ENCODE data around the gene EGFLAM.

EGFLAM gene

GRCh38 chr5:38447056-38447455 lies 188.7 kb downstream of the EGFLAM start:
- no peak for TF ChIP-seq CTCF (IDR thresholded peaks at IDR 0.05; ENCODE audit: insufficient read depth, low read length, poor library complexity, severe bottlenecking)
- no peak for TF ChIP-seq EZH2phosphoT487 (conservative IDR thresholded peaks at IDR 0.05; ENCODE audit: low read length)
- Histone ChIP-seq H3K9me2 (replicated peaks; ENCODE audit: insufficient read depth, low read length) (no peaks in the 10 kb centered on the region), H3K36me3 (ENCODE audit: low read length) (no peaks in the 10 kb centered on the region), H3K4me3 (ENCODE audit: insufficient read depth, low read length, poor library complexity, severe bottlenecking) (no peak overlapping the region), H3K27ac (ENCODE audit: low read depth, low read length) (no peak overlapping the region), H3K9ac (ENCODE audit: low read length) (no peak overlapping the region), H3F3A (ENCODE audit: insufficient read depth) (no peaks in the 10 kb centered on the region), H2AFZ (ENCODE audit: low read depth, low read length, severe bottlenecking) (no peak overlapping the region), H3K4me2 (ENCODE audit: low read depth, low read length, poor library complexity, severe bottlenecking) (no peak overlapping the region), H4K20me1 (ENCODE audit: low read depth, low read length) (no peaks in the 10 kb centered on the region), H3K27me3 (ENCODE audit: low read length) (no peaks in the 10 kb centered on the region), H3K9me3 (ENCODE audit: insufficient read depth, low read length) (no peaks in the 10 kb centered on the region), H3K79me2 (ENCODE audit: insufficient read depth, low read length) (no peaks in the 10 kb centered on the region)

- Histone ChIP-seq H3K36me3 (ENCODE audit: low read length) (no peaks in the 10 kb centered on the region), H3K9me3 (ENCODE audit: insufficient read depth, low read length) (no peaks in the 10 kb centered on the region), H3K4me2 (ENCODE audit: low read depth, low read length, poor library complexity, severe bottlenecking) (no peak overlapping the region), H2AFZ (ENCODE audit: low read depth, low read length, severe bottlenecking) (no peak overlapping the region), H3K27ac (ENCODE audit: low read depth, low read length) (no peak overlapping the region), H3K4me3 (ENCODE audit: insufficient read depth, low read length, poor library complexity, severe bottlenecking) (no peak overlapping the region), H3K9ac (ENCODE audit: low read length) (no peak overlapping the region), H3K27me3 (ENCODE audit: low read length) (no peaks in the 10 kb centered on the region), H3K9me2 (replicated peaks; ENCODE audit: insufficient read depth, low read length) (no peaks in the 10 kb centered on the region), H4K20me1 (ENCODE audit: low read depth, low read length) (no peaks in the 10 kb centered on the region), H3K79me2 (ENCODE audit: insufficient read depth, low read length) (no peaks in the 10 kb centered on the region), H3F3A (ENCODE audit: insufficient read depth) (no peaks in the 10 kb centered on the region)
- TF ChIP-seq EZH2phosphoT487 (conservative IDR thresholded peaks at IDR 0.05; ENCODE audit: low read length) (no peak), CTCF (IDR thresholded peaks at IDR 0.05; ENCODE audit: insufficient read depth, low read length, poor library complexity, severe bottlenecking) (no peak)
These were observed 189.4 kb downstream of the EGFLAM start for GRCh38 chr5:38447786-38448185.

GRCh38 chr5:38448568-38449350 lies 190.4 kb downstream of the EGFLAM start:
- no peak for TF ChIP-seq CTCF (IDR thresholded peaks at IDR 0.05; ENCODE audit: insufficient read depth, low read length, poor library complexity, severe bottlenecking)
- no peak for TF ChIP-seq EZH2phosphoT487 (conservative IDR thresholded peaks at IDR 0.05; ENCODE audit: low read length)
- 0 out of 2 replicates have a peak, but pooled peaks cover 3% of the 10 kb centered on the region for H3F3A ChIP-seq (ENCODE audit: insufficient read depth)
- H3K36me3 ChIP-seq (ENCODE audit: low read length), result no peaks in the 10 kb centered on the region
- H3K9ac ChIP-seq (ENCODE audit: low read length), result no peak overlapping the region
- no peak overlapping the region for H3K4me3 ChIP-seq (ENCODE audit: insufficient read depth, low read length, poor library complexity, severe bottlenecking)
- H4K20me1 ChIP-seq (ENCODE audit: low read depth, low read length), result no peaks in the 10 kb centered on the region; the same call in 1 of the 2 replicates
- H3K27me3 ChIP-seq (ENCODE audit: low read length), result no peaks in the 10 kb centered on the region
- no peaks in the 10 kb centered on the region for H3K9me2 ChIP-seq (replicated peaks; ENCODE audit: insufficient read depth, low read length)
- no peak overlapping the region for H2AFZ ChIP-seq (ENCODE audit: low read depth, low read length, severe bottlenecking)
- no peak overlapping the region for H3K4me2 ChIP-seq (ENCODE audit: low read depth, low read length, poor library complexity, severe bottlenecking)
- no peak overlapping the region for H3K27ac ChIP-seq (ENCODE audit: low read depth, low read length)
- H3K79me2 ChIP-seq (ENCODE audit: insufficient read depth, low read length), result no peaks in the 10 kb centered on the region
- H3K9me3 ChIP-seq (ENCODE audit: insufficient read depth, low read length), result no peaks in the 10 kb centered on the region
